Left lobe of liver (tissue), 2 donors: ENCODE measurements around the gene FOXD4L3. TPM values are rescaled to one million over a fixed set of nuclear protein-coding genes. Genes with fewer than 3 reads are reported as not detected.
"Not testable (repeated sequence)": the region's sequence is repeated elsewhere in the genome, so short reads cannot be mapped to it uniquely, and the experiment has no call there.

Source experiments
- ATAC-seq: fragments of 200-7000 bp; cut with Tn5 transposase; one replicate; pipeline ENCODE4 v1.9.1; 2020; ENCODE audit warnings: mild to moderate bottlenecking, moderate library complexity
- DNase-seq: peaks from one replicate; pipeline ENCODE4 v3.0.0-alpha.2; 2020; ENCODE audit warnings: low spot score
- total RNA-seq: library from RNA; stranded (reverse); gene quantifications from one replicate; pipeline ENCODE4 v1.2.1, GENCODE V29; 2021
- donor health status: DM: no; HTN: no; CAD: no; lungs with moderate emphysema.
- donor health status: DM: no; HTN: yes; CAD: no.

The FOXD4L3 gene
- total RNA-seq, 1 donor from 2014 or later: not detected

DNA sequence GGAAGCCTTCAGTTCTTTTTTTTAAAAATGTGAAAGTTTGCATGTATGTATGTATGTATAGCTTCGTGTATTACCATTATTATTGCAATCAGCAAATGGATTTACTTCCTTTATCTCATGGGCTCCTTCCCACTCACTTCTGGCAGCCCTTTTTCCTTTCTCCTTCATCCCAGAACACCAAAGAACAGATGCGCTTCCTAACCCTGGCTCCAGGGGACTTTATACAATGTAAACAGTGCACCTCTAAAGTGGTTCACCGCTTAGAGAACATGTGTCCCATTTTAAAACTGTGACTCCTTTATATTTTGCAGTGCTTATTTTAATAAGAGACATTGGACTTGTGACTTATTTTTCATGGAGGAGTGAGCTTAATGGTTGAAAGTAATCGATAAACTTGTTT is 40.6 kb downstream of the FOXD4L3 start:
- ATAC-seq, DNase-seq: not testable (repeated sequence)

GRCh38 chr9:68343992-68344391 is 41.3 kb downstream of the FOXD4L3 start:
- not testable (repeated sequence) for DNase-seq, ATAC-seq

- DNase-seq, ATAC-seq: not testable (repeated sequence)
Measured at GRCh38 chr9:68351689-68352088, 49.0 kb downstream of the FOXD4L3 start.

Other genes starting within 250 kb of the FOXD4L3 start
- 17.3 TPM for gene ZNG1C, start 60.9 kb upstream of the FOXD4L3 start, total RNA-seq
- 2.9 TPM for gene PGM5, start 53.7 kb downstream of the FOXD4L3 start, total RNA-seq
- not detected for gene TMEM252, start 238.0 kb downstream of the FOXD4L3 start, total RNA-seq